Sigmoid colon (tissue), 3 donors: ENCODE results near the gene CDKAL1.

Experiments used
- CTCF ChIP-seq, 4 experiments: fragments of 450-650 bp in 3 of 4; fragments of 200-600 bp in 1 of 4; IDR thresholded peaks; one replicate each; pipeline ENCODE4 v1.5.1; 2016 to 2019; ENCODE audit warnings: antibody characterized with exemption in 4 of 4, mild to moderate bottlenecking in 3 of 4, moderate library complexity in 2 of 4
- POLR2A ChIP-seq, 2 donors: fragments of 450-650 bp; IDR thresholded peaks; one replicate each; pipeline ENCODE4 v1.6.1; 2016; ENCODE audit warnings: antibody characterized with exemption in 2 of 2, mild to moderate bottlenecking in 2 of 2, moderate library complexity in 2 of 2

GRCh38 chr6:20770773-20771172 is 236.5 kb downstream of the CDKAL1 start:
- TF ChIP-seq CTCF (IDR thresholded peaks at IDR 0.05) (no peak), POLR2A (IDR thresholded peaks at IDR 0.05) (no peak)
